Adipocyte (in vitro differentiated cells): ENCODE measurements around the gene SNX1.
"Not testable (repeated sequence)": the region's sequence is repeated elsewhere in the genome, so short reads cannot be mapped to it uniquely, and the experiment has no call there.

Experiments
- DNase-seq: peaks from one replicate; pipeline ENCODE4 v3.0.0-alpha.2; 2015; ENCODE audit warnings: low read depth
- H3K27me3 ChIP-seq: replicated peaks from 2 replicates; pipeline ENCODE4 v1.7.0; 2013; ENCODE audit warnings: mild to moderate bottlenecking, low read length, moderate library complexity; ENCODE audit not compliant: control insufficient read depth, insufficient read depth
- H3K36me3 ChIP-seq: 2 replicates; pipeline ENCODE4 v1.7.0; 2013; ENCODE audit warnings: low read length, mild to moderate bottlenecking, moderate library complexity; ENCODE audit not compliant: control insufficient read depth, insufficient read depth, severe bottlenecking
- H3K4me1 ChIP-seq: 2 replicates; pipeline ENCODE4 v1.7.0; 2013; ENCODE audit warnings: mild to moderate bottlenecking, low read length, moderate library complexity; ENCODE audit not compliant: control insufficient read depth, insufficient read depth
- H3K4me3 ChIP-seq: 2 replicates; pipeline ENCODE4 v1.7.0; 2013; ENCODE audit warnings: mild to moderate bottlenecking, low read length, moderate library complexity
- H3K9ac ChIP-seq: 2 replicates; pipeline ENCODE4 v1.7.0; 2013; ENCODE audit warnings: mild to moderate bottlenecking, low read length, moderate library complexity
- H3K9me3 ChIP-seq: 2 replicates; pipeline ENCODE4 v1.7.0; 2013; ENCODE audit warnings: mild to moderate bottlenecking, low read length, moderate library complexity; ENCODE audit not compliant: control insufficient read depth

Gene SNX1

GRCh38 chr15:64060716-64061115, 35.1 kb upstream of the SNX1 start:
- H3K36me3 ChIP-seq, result no peaks in the 10 kb centered on the region
- no peak for DNase-seq
- H3K4me1 ChIP-seq, result no peaks in the 10 kb centered on the region
- no peak overlapping the region for H3K4me3 ChIP-seq
- H3K9ac ChIP-seq, result no peak overlapping the region
- no peaks in the 10 kb centered on the region for H3K9me3 ChIP-seq
- H3K27me3 ChIP-seq, result no peaks in the 10 kb centered on the region

- no peak overlapping the region for H3K9ac ChIP-seq
- no peaks in the 10 kb centered on the region for H3K27me3 ChIP-seq
- no peak overlapping the region for H3K4me3 ChIP-seq
- H3K4me1 ChIP-seq, result peaks cover 39% of the 10 kb centered on the region
- no peaks in the 10 kb centered on the region for H3K9me3 ChIP-seq
- DNase-seq, result no peak
- no peaks in the 10 kb centered on the region for H3K36me3 ChIP-seq
These were observed 29.3 kb upstream of the SNX1 start for GRCh38 chr15:64066451-64066850.

- H3K4me1 ChIP-seq, result peaks cover 50% of the 10 kb centered on the region
These were observed 28.2 kb upstream of the SNX1 start for GRCh38 chr15:64067564-64068030.

GRCh38 chr15:64068133-64068532, 27.6 kb upstream of the SNX1 start:
- Histone ChIP-seq H3K4me3 (no peak overlapping the region), H3K36me3 (peaks cover 3% of the 10 kb centered on the region), H3K4me1 (peaks cover 56% of the 10 kb centered on the region), H3K9me3 (no peaks in the 10 kb centered on the region), H3K27me3 (no peaks in the 10 kb centered on the region), H3K9ac (peak overlapping the region; percentile 76)
- DNase-seq, result no peak

More at GRCh38 chr15:64067564-64068030, 28.2 kb upstream of the SNX1 start:
- no peak overlapping the region for H3K9ac ChIP-seq
- H3K27me3 ChIP-seq, result no peaks in the 10 kb centered on the region
- no peak overlapping the region for H3K4me3 ChIP-seq
- peak; percentile 86 for DNase-seq
- H3K9me3 ChIP-seq, result no peaks in the 10 kb centered on the region
- H3K36me3 ChIP-seq, result peaks cover under 1% of the 10 kb centered on the region

- Histone ChIP-seq H3K27me3 (no peaks in the 10 kb centered on the region), H3K4me3 (peak overlapping the region; percentile 56), H3K9ac (peak overlapping the region; percentile 78), H3K36me3 (peaks cover 12% of the 10 kb centered on the region), H3K9me3 (no peaks in the 10 kb centered on the region), H3K4me1 (peaks cover 58% of the 10 kb centered on the region)
- DNase-seq, result no peak
These were observed 25.7 kb upstream of the SNX1 start for GRCh38 chr15:64070106-64070505.

GRCh38 chr15:64070965-64071851, 24.6 kb upstream of the SNX1 start:
- Histone ChIP-seq H3K4me1 (peaks cover 58% of the 10 kb centered on the region), H3K4me3 (peak overlapping the region; percentile 56), H3K27me3 (no peaks in the 10 kb centered on the region), H3K36me3 (peaks cover 15% of the 10 kb centered on the region), H3K9ac (peak overlapping the region; percentile 78), H3K9me3 (no peaks in the 10 kb centered on the region)
- DNase-seq, result peak; percentile 72

GRCh38 chr15:64071931-64072765, 23.6 kb upstream of the SNX1 start:
- no peaks in the 10 kb centered on the region for H3K9me3 ChIP-seq
- H3K27me3 ChIP-seq, result no peaks in the 10 kb centered on the region
- H3K9ac ChIP-seq, result peak overlapping the region; percentile 60
- H3K36me3 ChIP-seq, result peaks cover 15% of the 10 kb centered on the region
- no peak for DNase-seq
- H3K4me3 ChIP-seq, result peak overlapping the region; percentile 17
- H3K4me1 ChIP-seq, result peaks cover 58% of the 10 kb centered on the region

GRCh38 chr15:64072812-64073211, 23.0 kb upstream of the SNX1 start:
- H3K36me3 ChIP-seq, result peaks cover 15% of the 10 kb centered on the region
- DNase-seq, result no peak
- no peak overlapping the region for H3K9ac ChIP-seq
- H3K4me1 ChIP-seq, result peaks cover 53% of the 10 kb centered on the region
- H3K9me3 ChIP-seq, result no peaks in the 10 kb centered on the region
- no peak overlapping the region for H3K4me3 ChIP-seq
- H3K27me3 ChIP-seq, result no peaks in the 10 kb centered on the region

GRCh38 chr15:64073496-64073895, 22.3 kb upstream of the SNX1 start:
- not testable (repeated sequence) for H3K4me3 ChIP-seq, DNase-seq, H3K27me3 ChIP-seq, H3K9ac ChIP-seq, H3K9me3 ChIP-seq
- Histone ChIP-seq H3K36me3 (peaks cover 15% of the 10 kb centered on the region), H3K4me1 (peaks cover 46% of the 10 kb centered on the region)

GRCh38 chr15:64082757-64083156, 13.0 kb upstream of the SNX1 start:
- H3K9me3 ChIP-seq, result no peaks in the 10 kb centered on the region
- peaks cover 35% of the 10 kb centered on the region for H3K36me3 ChIP-seq
- no peak overlapping the region for H3K4me3 ChIP-seq
- no peaks in the 10 kb centered on the region for H3K4me1 ChIP-seq
- no peak overlapping the region for H3K9ac ChIP-seq
- no peaks in the 10 kb centered on the region for H3K27me3 ChIP-seq
- no peak for DNase-seq
